A549 (cell line): ENCODE data around the gene MTG2.

Source experiments
- BHLHE40 ChIP-seq: IDR thresholded peaks from 2 replicates; pipeline ENCODE4 v1.6.1; 2012; ENCODE audit warnings: low read depth, low read length, inconsistent platforms
- CTCF ChIP-seq: fragments of >200 bp; sonication (Bioruptor Twin); formaldehyde crosslinking; IDR thresholded peaks from 3 replicates; pipeline ENCODE4 v1.5.1; 2016
- ESRRA ChIP-seq: fragments of 150-350 bp; IDR thresholded peaks from 2 replicates; pipeline ENCODE4 v1.6.1; 2014; ENCODE audit warnings: mild to moderate bottlenecking, low read length, borderline replicate concordance
- FOSL2 ChIP-seq, 2 experiments: fragments of 450-650 bp in 1 of 2; fragments of >200 bp in 1 of 2; sonication (Bioruptor Twin) in 1 of 2; formaldehyde crosslinking; IDR thresholded peaks; 2 replicates each; pipeline versions ENCODE4 v1.5.0 to v1.6.1; 2016 to 2020; ENCODE audit warnings: mild to moderate bottlenecking in 1 of 2, moderate library complexity in 1 of 2
- KDM1A ChIP-seq: fragments of 200-600 bp; sonication (generic); IDR thresholded peaks from 2 replicates; pipeline ENCODE4 v1.6.1; 2016; ENCODE audit warnings: low read depth, mild to moderate bottlenecking
- MYC ChIP-seq: IDR thresholded peaks from 2 replicates; pipeline ENCODE4 v1.6.1; 2012; ENCODE audit warnings: mild to moderate bottlenecking, inconsistent platforms, low read length, improper control_type of control experiment, borderline replicate concordance
- PBX3 ChIP-seq: IDR thresholded peaks from 2 replicates; pipeline ENCODE4 v1.6.1; 2012
- POLR2A ChIP-seq: IDR thresholded peaks from 2 replicates; pipeline ENCODE4 v1.6.1; 2012; ENCODE audit warnings: mild to moderate bottlenecking, low read length
- RAD21 ChIP-seq, 2 experiments: fragments of >200 bp in 1 of 2; sonication (Bioruptor Twin) in 1 of 2; formaldehyde crosslinking in 1 of 2; IDR thresholded peaks in 1 of 2; conservative IDR thresholded peaks in 1 of 2; 2 replicates in 1 of 2; 3 replicates in 1 of 2; pipeline ENCODE4 v1.6.1; 2012 to 2018; ENCODE audit warnings: inconsistent platforms in 1 of 2
- REST ChIP-seq: fragments of 200-600 bp; sonication (generic); IDR thresholded peaks from 2 replicates; pipeline ENCODE4 v1.6.1; 2016; ENCODE audit warnings: antibody characterized with exemption, mild to moderate bottlenecking, moderate library complexity
- TP53 ChIP-seq: fragments of 250-450 bp; sonication (Bioruptor Pico); IDR thresholded peaks from 2 replicates; pipeline ENCODE4 v1.5.0; 2021; ENCODE audit warnings: mild to moderate bottlenecking, moderate library complexity
- USF2 ChIP-seq: fragments of 450-650 bp; IDR thresholded peaks from 2 replicates; pipeline ENCODE4 v1.6.1; 2014; ENCODE audit warnings: antibody characterized with exemption

DNA sequence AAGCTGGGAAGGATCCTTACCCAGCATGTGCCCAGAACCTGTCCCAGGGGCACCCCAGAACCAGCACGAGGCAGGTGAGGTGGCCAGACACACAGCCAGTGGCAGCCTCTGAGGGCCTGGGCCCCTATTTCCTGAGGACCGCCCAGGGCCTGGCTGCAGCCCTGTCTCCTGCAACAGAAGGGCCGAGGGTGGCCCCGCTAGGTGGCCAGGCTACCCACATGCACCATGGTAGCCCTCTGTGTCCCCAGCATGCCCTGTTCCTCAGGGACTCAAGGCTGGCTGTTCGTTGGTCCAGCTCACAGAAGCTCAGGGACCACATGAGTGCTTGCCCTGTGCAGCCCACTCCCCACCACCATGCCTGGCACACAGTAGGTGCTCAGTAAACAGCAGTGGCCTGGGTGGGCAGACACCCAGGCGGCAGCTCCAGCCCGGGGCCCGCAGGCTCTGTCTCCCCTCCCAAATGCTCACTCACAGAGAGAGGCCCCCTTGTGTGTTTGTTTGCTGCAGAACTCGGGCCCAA, 29.0 kb downstream of the MTG2 start:
- TF ChIP-seq CTCF = no peak
- TF ChIP-seq MYC = no peak
- no peak for TF ChIP-seq TP53
- TF ChIP-seq USF2 = no peak
- TF ChIP-seq BHLHE40 = no peak
- no peak for TF ChIP-seq RAD21 (conservative IDR thresholded peaks at IDR 0.05 in 1 of 2, IDR thresholded peaks at IDR 0.05 in 1 of 2)
- no peak for TF ChIP-seq FOSL2 (IDR thresholded peaks at IDR 0.05)
- TF ChIP-seq FOSL2 (CRISPR knock-in tag; IDR thresholded peaks at IDR 0.05) = no peak
- TF ChIP-seq ESRRA = no peak
- no peak for TF ChIP-seq PBX3
- TF ChIP-seq KDM1A = no peak
- TF ChIP-seq POLR2A = no peak
- no peak for TF ChIP-seq REST
